ENCODE results near the gene NLGN4X. TPM values are rescaled to one million over a fixed set of nuclear protein-coding genes. Genes with fewer than 3 reads are reported as not detected.

Gene NLGN4X
- total RNA-seq, 4 donors from 2014 or later: 6.2 to 42.5 (median 11.8) TPM

DNA sequence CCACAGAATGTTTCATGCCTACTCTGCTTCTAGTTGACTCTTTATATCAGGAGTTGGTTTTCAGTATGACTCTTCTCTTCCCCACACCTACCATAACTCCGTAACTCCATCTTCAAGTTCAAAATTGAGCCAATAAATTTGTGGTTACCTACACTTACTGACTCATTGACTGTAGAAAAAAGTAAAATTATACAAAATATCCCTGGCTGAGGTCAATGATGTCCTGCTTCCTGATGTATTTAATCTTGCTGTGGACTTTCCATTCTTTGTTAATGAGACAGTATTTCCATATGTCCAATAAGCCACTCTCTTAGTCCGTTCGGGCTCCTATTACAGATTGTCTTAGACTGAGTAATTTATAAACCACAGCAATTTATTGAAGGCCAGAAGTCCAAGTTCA, 9.9 kb upstream of the NLGN4X start:
- Histone ChIP-seq H3K27me3 (no peaks in the 10 kb centered on the region), H3K9me3 (no peaks in the 10 kb centered on the region), H3K27ac (no peak overlapping the region), H3K4me3 (no peak overlapping the region), H3K4me1 (no peaks in the 10 kb centered on the region), H3K36me3 (no peaks in the 10 kb centered on the region)
- no peak for DNase-seq
- TF ChIP-seq, protein P1, sequence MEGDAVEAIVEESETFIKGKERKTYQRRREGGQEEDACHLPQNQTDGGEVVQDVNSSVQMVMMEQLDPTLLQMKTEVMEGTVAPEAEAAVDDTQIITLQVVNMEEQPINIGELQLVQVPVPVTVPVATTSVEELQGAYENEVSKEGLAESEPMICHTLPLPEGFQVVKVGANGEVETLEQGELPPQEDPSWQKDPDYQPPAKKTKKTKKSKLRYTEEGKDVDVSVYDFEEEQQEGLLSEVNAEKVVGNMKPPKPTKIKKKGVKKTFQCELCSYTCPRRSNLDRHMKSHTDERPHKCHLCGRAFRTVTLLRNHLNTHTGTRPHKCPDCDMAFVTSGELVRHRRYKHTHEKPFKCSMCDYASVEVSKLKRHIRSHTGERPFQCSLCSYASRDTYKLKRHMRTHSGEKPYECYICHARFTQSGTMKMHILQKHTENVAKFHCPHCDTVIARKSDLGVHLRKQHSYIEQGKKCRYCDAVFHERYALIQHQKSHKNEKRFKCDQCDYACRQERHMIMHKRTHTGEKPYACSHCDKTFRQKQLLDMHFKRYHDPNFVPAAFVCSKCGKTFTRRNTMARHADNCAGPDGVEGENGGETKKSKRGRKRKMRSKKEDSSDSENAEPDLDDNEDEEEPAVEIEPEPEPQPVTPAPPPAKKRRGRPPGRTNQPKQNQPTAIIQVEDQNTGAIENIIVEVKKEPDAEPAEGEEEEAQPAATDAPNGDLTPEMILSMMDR (IDR thresholded peaks at IDR 0.05): no peak
- TF ChIP-seq POLR2A (IDR thresholded peaks at IDR 0.05): no peak
- intact Hi-C loops (cut with DNase I; ENCODE audit: low total_unique reads): no loop called here

DNA sequence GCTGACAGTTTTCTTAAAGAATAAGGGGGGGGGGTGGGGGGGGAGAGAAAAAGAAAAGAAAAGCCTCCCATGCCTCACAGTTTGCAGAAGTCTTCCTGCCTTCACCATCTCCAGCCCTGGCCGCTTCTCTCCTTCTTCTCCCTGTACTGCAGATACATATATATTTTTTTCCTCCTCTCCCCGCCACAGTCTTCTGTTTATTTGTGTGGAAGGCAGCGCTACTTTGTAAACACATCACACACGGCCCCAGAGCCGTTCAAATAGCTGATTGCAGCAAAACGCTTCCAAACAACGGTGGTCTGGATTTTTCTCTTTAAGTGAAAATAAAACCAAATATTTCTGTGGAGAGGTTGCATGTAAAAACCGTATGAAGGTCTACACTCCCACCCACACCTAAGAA, 732 bp downstream of the NLGN4X start:
- Histone ChIP-seq H3K9me3 (no peaks in the 10 kb centered on the region), H3K27me3 (peaks cover 0 to 8% of the 10 kb centered on the region in 2 donors), H3K4me1 (no peaks in the 10 kb centered on the region), H3K27ac (no peak overlapping the region), H3K36me3 (no peaks in the 10 kb centered on the region), H3K4me3 (peak overlapping the region; percentile 26 to 31)
- TF ChIP-seq, protein P1 (IDR thresholded peaks at IDR 0.05): no peak
- no peak for TF ChIP-seq POLR2A (IDR thresholded peaks at IDR 0.05)
- DNase-seq: no peak
- intact Hi-C loops (cut with DNase I; ENCODE audit: low total_unique reads): no loop called here

DNA sequence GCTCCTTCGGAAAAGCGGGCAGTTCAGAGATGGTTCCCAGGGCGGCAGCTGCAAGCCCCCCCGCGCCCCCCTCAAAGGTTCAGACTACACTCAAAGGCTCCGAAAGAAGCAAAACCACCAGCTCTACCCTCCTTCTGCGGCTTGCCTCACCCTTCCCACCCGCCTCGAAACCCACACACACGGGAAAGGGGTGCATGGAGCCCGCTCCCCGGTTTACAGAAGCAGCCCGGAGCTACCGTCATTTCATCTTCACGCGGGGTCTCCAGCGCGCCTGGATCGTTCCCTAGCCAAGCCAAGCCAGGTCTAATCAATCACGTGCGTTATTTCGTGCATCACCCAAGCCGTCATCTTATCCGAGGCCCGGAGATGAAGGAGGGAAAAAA, 1.2 kb downstream of the NLGN4X start:
- Histone ChIP-seq H3K36me3 (no peaks in the 10 kb centered on the region), H3K4me3 (peak overlapping the region; percentile 26 to 31), H3K9me3 (no peaks in the 10 kb centered on the region), H3K4me1 (no peaks in the 10 kb centered on the region), H3K27me3 (peaks cover 0 to 8% of the 10 kb centered on the region in 2 donors), H3K27ac (no peak overlapping the region)
- TF ChIP-seq, protein P1 (IDR thresholded peaks at IDR 0.05): no peak
- intact Hi-C loops (cut with DNase I; ENCODE audit: low total_unique reads): no loop called here
- DNase-seq: no peak

DNA sequence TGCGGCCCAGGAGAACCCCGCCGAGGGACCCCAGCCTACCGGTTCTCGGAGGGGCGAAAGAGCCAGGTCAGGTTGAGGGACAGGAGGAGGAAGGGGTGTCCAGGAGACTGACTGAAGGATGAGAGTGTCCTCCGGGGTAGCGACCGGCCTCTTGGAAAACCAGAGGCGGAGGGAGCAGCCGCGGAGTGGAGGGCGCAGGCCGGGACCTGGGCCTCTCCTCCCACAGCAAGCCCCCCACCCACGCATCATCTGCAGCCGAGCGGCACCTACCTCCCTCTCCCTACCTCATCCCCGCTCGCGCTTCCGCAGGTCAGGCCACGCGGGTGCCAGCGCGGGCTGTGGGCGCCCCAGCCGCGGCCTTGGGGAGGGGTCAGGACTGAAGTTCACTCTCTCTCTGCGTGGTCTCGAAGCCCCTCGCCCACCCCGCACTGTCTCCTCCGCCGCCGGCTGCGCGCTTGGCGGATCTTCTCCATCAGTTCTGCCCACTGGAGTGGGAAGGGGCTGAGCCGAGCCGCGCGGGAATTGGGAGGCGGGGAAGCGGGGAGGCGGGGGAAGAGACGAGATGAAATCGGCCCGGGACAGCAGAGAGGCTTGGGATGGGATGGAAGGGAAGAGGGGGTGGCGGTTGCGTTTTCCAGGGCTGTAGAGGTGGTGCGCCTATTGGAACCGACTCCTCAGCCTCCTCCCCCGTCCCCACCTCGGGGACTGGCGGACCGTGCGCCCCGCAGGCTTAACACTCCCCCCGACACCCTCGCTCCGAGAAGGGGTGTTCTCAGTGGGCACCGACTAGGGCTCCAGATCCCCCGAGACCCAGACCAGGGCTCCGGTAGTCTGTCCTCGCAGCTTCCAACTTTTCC, 1.8 kb downstream of the NLGN4X start:
- DNase-seq: no peak
- H3K4me1 ChIP-seq: no peaks in the 10 kb centered on the region
- TF ChIP-seq, protein P1 (IDR thresholded peaks at IDR 0.05): no peak
- TF ChIP-seq POLR2A (IDR thresholded peaks at IDR 0.05): no peak
- intact Hi-C loops (cut with DNase I; ENCODE audit: low total_unique reads): no loop called here
- H3K27me3 ChIP-seq: peaks cover 0 to 8% of the 10 kb centered on the region in 2 donors
- peak overlapping the region; percentile 26 to 31 for H3K4me3 ChIP-seq
- no peaks in the 10 kb centered on the region for H3K36me3 ChIP-seq
- no peaks in the 10 kb centered on the region for H3K9me3 ChIP-seq
- no peak overlapping the region for H3K27ac ChIP-seq

DNA sequence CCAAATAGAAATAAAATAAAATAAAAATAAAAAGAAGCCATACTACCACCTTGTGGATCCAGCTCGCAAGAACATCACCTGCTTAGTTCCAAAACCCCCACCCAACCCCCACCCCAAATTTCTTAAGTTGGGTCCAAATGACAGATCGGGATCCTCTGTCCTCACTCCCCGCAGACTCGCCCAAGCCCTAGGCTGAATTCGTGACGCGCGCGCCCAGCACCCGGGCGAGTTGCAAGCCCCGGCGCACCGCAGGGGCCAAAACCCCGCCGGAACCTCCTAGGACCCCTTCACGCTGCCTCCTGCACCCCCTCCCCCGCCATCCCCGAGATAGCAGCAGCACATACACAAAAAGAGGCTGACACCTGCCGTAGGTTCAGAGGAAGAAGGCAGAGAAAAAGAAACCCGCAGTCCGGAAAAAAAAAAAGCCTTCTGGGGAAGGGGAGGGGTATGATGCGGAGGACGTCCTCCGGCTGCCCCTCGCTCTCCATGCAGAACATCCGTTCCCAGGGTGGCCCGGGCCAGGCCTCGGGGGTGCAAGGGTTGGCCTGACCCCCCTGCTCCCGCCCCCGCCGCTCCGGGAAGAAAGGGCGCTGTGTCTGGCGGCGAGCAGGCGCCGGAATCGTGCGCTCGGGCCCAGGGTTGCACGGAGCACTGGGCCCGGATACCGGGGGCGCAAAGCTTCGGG, 2.6 kb downstream of the NLGN4X start:
- intact Hi-C loops (cut with DNase I; ENCODE audit: low total_unique reads): no loop called here
- TF ChIP-seq POLR2A (IDR thresholded peaks at IDR 0.05): no peak
- TF ChIP-seq, protein P1 (IDR thresholded peaks at IDR 0.05): no peak
- H3K9me3 ChIP-seq: no peaks in the 10 kb centered on the region
- H3K4me3 ChIP-seq: peak overlapping the region; percentile 26 to 31
- no peaks in the 10 kb centered on the region for H3K36me3 ChIP-seq
- H3K27ac ChIP-seq: no peak overlapping the region
- H3K4me1 ChIP-seq: no peaks in the 10 kb centered on the region
- peaks cover 0 to 8% of the 10 kb centered on the region in 2 donors for H3K27me3 ChIP-seq
- no peak for DNase-seq

All from uterus (tissue), 4 donors.